Neural progenitor cell (in vitro differentiated cells): ENCODE data around the gene IKBIP. TPM values are rescaled to one million over a fixed set of nuclear protein-coding genes. Genes with fewer than 3 reads are reported as not detected.

Experiments used
- DNase-seq: peaks from one replicate; pipeline ENCODE4 v3.0.0-alpha.2; 2016; ENCODE audit warnings: low spot score
- H2AFZ ChIP-seq: fragments of 200-600 bp; sonication (generic); replicated peaks from 2 replicates; pipeline ENCODE4 v1.6.1; 2016; ENCODE audit warnings: antibody characterized with exemption
- H3F3A ChIP-seq: fragments of 200-600 bp; sonication (generic); 2 replicates; pipeline ENCODE4 v1.6.1; 2016; ENCODE audit warnings: antibody characterized with exemption, low read depth
- H3K27ac ChIP-seq: fragments of 200-600 bp; sonication (generic); 2 replicates; pipeline ENCODE4 v1.5.1; 2016; ENCODE audit warnings: mild to moderate bottlenecking
- H3K27me3 ChIP-seq: fragments of 200-600 bp; sonication (generic); 2 replicates; pipeline ENCODE4 v1.6.1; 2016; ENCODE audit warnings: mild to moderate bottlenecking, moderate library complexity
- H3K36me3 ChIP-seq: fragments of 200-600 bp; sonication (generic); 2 replicates; pipeline ENCODE4 v1.5.1; 2016
- H3K4me1 ChIP-seq: fragments of 200-600 bp; sonication (generic); 2 replicates; pipeline ENCODE4 v1.6.1; 2016; ENCODE audit warnings: mixed run types
- H3K4me2 ChIP-seq: fragments of 200-600 bp; sonication (generic); 2 replicates; pipeline ENCODE4 v1.6.1; 2016
- H3K4me3 ChIP-seq: fragments of 200-600 bp; sonication (generic); 2 replicates; pipeline ENCODE4 v1.5.1; 2016
- H3K79me2 ChIP-seq: fragments of 200-600 bp; sonication (generic); 2 replicates; pipeline ENCODE4 v1.6.1; 2016; ENCODE audit warnings: low read depth
- H3K9ac ChIP-seq: fragments of 200-600 bp; sonication (generic); 2 replicates; pipeline ENCODE4 v1.6.1; 2016
- H3K9me3 ChIP-seq: fragments of 200-600 bp; sonication (generic); 2 replicates; pipeline ENCODE4 v1.5.1; 2016; ENCODE audit warnings: low read depth
- H4K20me1 ChIP-seq: fragments of 200-600 bp; sonication (generic); 2 replicates; pipeline ENCODE4 v1.6.1; 2016; ENCODE audit warnings: low read depth
- H3K27ac Mint-ChIP-seq: 3 replicates; pipeline ENCODE4 v1.8.0; 2021; ENCODE audit warnings: mixed read lengths
- H3K27me3 Mint-ChIP-seq: 2 replicates; pipeline ENCODE4 v1.8.0; 2022; ENCODE audit warnings: low read depth, mild to moderate bottlenecking, inconsistent platforms, moderate library complexity, mixed read lengths; ENCODE audit not compliant: insufficient read depth
- H3K36me3 Mint-ChIP-seq: 3 replicates; pipeline ENCODE4 v1.8.0; 2021; ENCODE audit warnings: mixed read lengths
- H3K4me1 Mint-ChIP-seq: 3 replicates; pipeline ENCODE4 v1.8.0; 2021; ENCODE audit warnings: mixed read lengths
- H3K4me3 Mint-ChIP-seq: 3 replicates; pipeline ENCODE4 v1.8.0; 2021; ENCODE audit warnings: mild to moderate bottlenecking, moderate library complexity, mixed read lengths
- H3K9me3 Mint-ChIP-seq: 3 replicates; pipeline ENCODE4 v1.8.0; 2020; ENCODE audit warnings: mixed read lengths
- CTCF ChIP-seq: fragments of 200-600 bp; sonication (generic); IDR thresholded peaks from 2 replicates; pipeline ENCODE4 v1.5.1; 2017; ENCODE audit warnings: antibody characterized with exemption, mild to moderate bottlenecking
- EZH2 ChIP-seq: fragments of 200-600 bp; sonication (generic); IDR thresholded peaks from 2 replicates; pipeline ENCODE4 v1.6.1; 2017; ENCODE audit warnings: antibody characterized with exemption, mild to moderate bottlenecking, moderate library complexity
- EZH2phosphoT487 ChIP-seq: fragments of 200-600 bp; sonication (generic); IDR thresholded peaks from 2 replicates; pipeline ENCODE4 v1.6.1; 2017; ENCODE audit warnings: antibody characterized with exemption
- total RNA-seq: library from RNA; depleted of rRNA; stranded (reverse); fragments of >200 nt; gene quantifications from 2 replicates; pipeline ENCODE4 v1.2.3, GENCODE V29; 2015; ENCODE audit warnings: low replicate concordance

IKBIP gene
- total RNA-seq, 1 donor from 2014 or later, result 51.6 TPM

GRCh38 chr12:98594050-98594835 lies 50.3 kb downstream of the IKBIP start:
- Histone ChIP-seq H3K36me3 (peaks cover 26% of the 10 kb centered on the region), H3K4me2 (peak overlapping the region; percentile 97), H3K4me1 (peaks cover 15% of the 10 kb centered on the region), H3K4me3 (peak overlapping the region; percentile 98), H4K20me1 (peaks cover 43% of the 10 kb centered on the region), H3K79me2 (peaks cover 60% of the 10 kb centered on the region), H3K9me3 (no peaks in the 10 kb centered on the region), H2AFZ (no peak overlapping the region), H3K27ac (peak overlapping the region; percentile 79), H3K9ac (peak overlapping the region; percentile 98), H3F3A (peaks cover 17% of the 10 kb centered on the region), H3K27me3 (no peaks in the 10 kb centered on the region)
- TF ChIP-seq EZH2 (no peak), EZH2phosphoT487 (no peak), CTCF (no peak)
- H3K27ac Mint-ChIP-seq, result peak overlapping the region; percentile 69
- H3K36me3 Mint-ChIP-seq, result peaks cover 14% of the 10 kb centered on the region
- DNase-seq, result peak; percentile 56
- H3K4me1 Mint-ChIP-seq, result peaks cover 20% of the 10 kb centered on the region
- H3K4me3 Mint-ChIP-seq, result peak overlapping the region; percentile 93
- H3K27me3 Mint-ChIP-seq, result peaks cover 6% of the 10 kb centered on the region
- H3K9me3 Mint-ChIP-seq, result no peaks in the 10 kb centered on the region

GRCh38 chr12:98593351-98594049 lies 51.1 kb downstream of the IKBIP start, which contains the start of gene SLC25A3:
SLC25A3 (plus strand) TSS chr12:98593686; CDS start chr12:98593979, 293 bp downstream.
- Histone ChIP-seq H3K27ac (peak within 1 kb of the TSS; percentile 79), H3K9ac (peak within 1 kb of the TSS; percentile 98), H2AFZ (peak within 1 kb of the TSS; percentile 82), H3K4me1 (peaks cover 15% of the 10 kb centered on the region), H4K20me1 (peaks cover 43% of the 10 kb centered on the region), H3F3A (peaks cover 12% of the 10 kb centered on the region), H3K36me3 (peaks cover 26% of the 10 kb centered on the region), H3K4me3 (peak within 1 kb of the TSS; percentile 98), H3K9me3 (no peaks in the 10 kb centered on the region), H3K4me2 (peak within 1 kb of the TSS; percentile 97), H3K27me3 (no peaks in the 10 kb centered on the region), H3K79me2 (peaks cover 54% of the 10 kb centered on the region)
- H3K36me3 Mint-ChIP-seq, result peaks cover 14% of the 10 kb centered on the region
- TF ChIP-seq CTCF, result no peak
- TF ChIP-seq EZH2, result no peak
- no peak for TF ChIP-seq EZH2phosphoT487
- peak within 1 kb of the TSS; percentile 96 for H3K27ac Mint-ChIP-seq
- DNase-seq, result peak; percentile 99
- H3K4me3 Mint-ChIP-seq, result peak within 1 kb of the TSS; percentile 93
- no peaks in the 10 kb centered on the region for H3K9me3 Mint-ChIP-seq
- H3K27me3 Mint-ChIP-seq, result peaks cover 6% of the 10 kb centered on the region
- H3K4me1 Mint-ChIP-seq, result peaks cover 20% of the 10 kb centered on the region

- Histone ChIP-seq H3K27ac (peak overlapping the region; percentile 7), H3K4me1 (peaks cover 15% of the 10 kb centered on the region), H3K27me3 (no peaks in the 10 kb centered on the region), H3K79me2 (peaks cover 47% of the 10 kb centered on the region), H2AFZ (peak overlapping the region; percentile 82), H3K9me3 (no peaks in the 10 kb centered on the region), H3F3A (peaks cover 5% of the 10 kb centered on the region), H3K4me2 (peak overlapping the region; percentile 89), H3K4me3 (peak overlapping the region; percentile 98), H4K20me1 (peaks cover 42% of the 10 kb centered on the region), H3K36me3 (peaks cover 20% of the 10 kb centered on the region), H3K9ac (peak overlapping the region; percentile 24)
- H3K4me1 Mint-ChIP-seq, result peaks cover 20% of the 10 kb centered on the region
- H3K4me3 Mint-ChIP-seq, result peak overlapping the region; percentile 93
- DNase-seq, result no peak
- TF ChIP-seq EZH2, result no peak
- no peak for TF ChIP-seq EZH2phosphoT487
- H3K27me3 Mint-ChIP-seq, result peaks cover 6% of the 10 kb centered on the region
- no peaks in the 10 kb centered on the region for H3K9me3 Mint-ChIP-seq
- peaks cover 8% of the 10 kb centered on the region for H3K36me3 Mint-ChIP-seq
- peak overlapping the region; percentile 96 for H3K27ac Mint-ChIP-seq
Observed at GRCh38 chr12:98592825-98593322, 51.7 kb downstream of the IKBIP start.
